Heart right ventricle (tissue), 16 donors: ENCODE data around the gene MKRN2OS. TPM values are rescaled to one million over a fixed set of nuclear protein-coding genes. Genes with fewer than 3 reads are reported as not detected.

Source experiments
- ATAC-seq, 8 donors: fragments of 200-7000 bp; cut with Tn5 transposase; one replicate each; pipeline ENCODE4 v1.9.1; 2020; ENCODE audit warnings: mild to moderate bottlenecking in 8 of 8, moderate library complexity in 8 of 8, moderate number of reproducible peaks in 1 of 8
- DNase-seq, 2 donors: peaks; one replicate each; pipeline ENCODE4 v3.0.0-alpha.2; 2020
- H3K27ac ChIP-seq, 10 donors: fragments of 200-600 bp; sonication (generic) in 2 of 10; one replicate each; pipeline versions ENCODE4 v1.5.0 to v1.8.0; 2020 to 2022; ENCODE audit warnings: mild to moderate bottlenecking in 3 of 10
- H3K27me3 ChIP-seq, 7 donors: fragments of 200-600 bp; one replicate each; pipeline ENCODE4 v1.8.0; 2021 to 2022; ENCODE audit warnings: mild to moderate bottlenecking in 2 of 7
- H3K36me3 ChIP-seq, 9 donors: fragments of 200-600 bp; sonication (generic) in 1 of 9; one replicate each; pipeline versions ENCODE4 v1.5.0 to v1.8.0; 2020 to 2022; ENCODE audit warnings: mild to moderate bottlenecking in 2 of 9
- H3K4me1 ChIP-seq, 9 donors: fragments of 200-600 bp; sonication (generic) in 1 of 9; one replicate each; pipeline versions ENCODE4 v1.5.0 to v1.8.0; 2020 to 2022; ENCODE audit warnings: mild to moderate bottlenecking in 4 of 9
- H3K4me3 ChIP-seq, 10 donors: fragments of 200-600 bp; sonication (generic) in 2 of 10; one replicate each; pipeline versions ENCODE4 v1.5.0 to v1.8.0; 2020 to 2022; ENCODE audit warnings: mild to moderate bottlenecking in 7 of 10, moderate library complexity in 2 of 10
- H3K9me3 ChIP-seq, 11 donors: fragments of 200-600 bp in 10 of 11; sonication (generic) in 2 of 11; one replicate each; pipeline versions ENCODE4 v1.5.0 to v1.8.0; 2013 to 2022; ENCODE audit warnings: mild to moderate bottlenecking in 2 of 11, control low read depth in 1 of 11, moderate library complexity in 1 of 11
- WGBS, 2 donors: extraction: QIAGEN DNeasy Blood & Tissue Kit; methylation state at CpG; one replicate each; pipeline ENCODE4 v1.1.7; 2013; ENCODE audit warnings: inconsistent platforms in 1 of 2; 5-methylcytosine and 5-hydroxymethylcytosine counted together
- intact Hi-C, 10 donors: fragments of 100-400 bp; cut with DNase I; formaldehyde crosslinking; loops; one replicate each; pipeline versions ENCODE4 v1.11.1 to v1.14.2; 2022
- polyA plus RNA-seq, 2 donors: library from polyadenylated mRNA; stranded (reverse); fragments of 200-250 nt; gene quantifications; one replicate each; pipeline ENCODE4 v1.2.3, GENCODE V29; 2013
- total RNA-seq, 10 donors: library from RNA; stranded (reverse); fragmentation: NEBNext Ultra II Directional in 3 of 10; extraction: Animal tissue kit (Norgen Biotek cat#: 25700) in 3 of 10; gene quantifications; one replicate each; pipeline versions ENCODE4 v1.2.1 to v1.2.4, GENCODE V29; 2021 to 2023
- TF ChIP-seq, protein P1 (sequence below), 9 donors: fragments of 200-600 bp; sonication (generic) in 2 of 9; IDR thresholded peaks; one replicate each; pipeline versions ENCODE4 v1.5.0 to v1.8.0; 2021 to 2022; ENCODE audit warnings: antibody characterized with exemption in 9 of 9, mild to moderate bottlenecking in 5 of 9, moderate library complexity in 1 of 9
- donor health status: Arrhythmogenic right ventricular cardiomyopathy.
- donor health status: ischemic (EF 13 %, LVEDD 7.1; RV severe dilation, severe dysfunction).
- donor health status: healthy with polysubstance abuse.
- donor health status: DM: no; HTN: yes; CAD: no.
- donor health status: DM: no; HTN: no; CAD: no.
- donor health status: ischemic (EF 25% LVEDD 6.9; RV normal size, moderate dysfunction).
- donor health status: ischemic (EF 25% LVEDD 5.7; RV mildly dilated, moderate dysfunction).
- donor health status: healthy.
- donor health status: DM: yes; HTN: yes; CAD: no.
- donor health status: Ischemic cardiomyopathy.
- donor health status: ischemic (EF 35%, LVEDD 5.7; RV mildly dilated, moderate dysfunction).
- donor health status: nonischemic (EF 11% LVEDD 7.7; RV severe dilation, severe dysfunction).
- donor health status: DM: yes; HTN: yes; CAD: no.
- donor health status: PGD.
- donor health status: ischemic (EF 29% LVEDD 5.4; RV normal size, mild dysfunction).
- donor health status: nonischemic (EF 23%, LVEDD 6.1; RV moderate dilation, normal function).

Gene MKRN2OS
- total and polyA plus RNA-seq, 12 donors, result 0.49 to 9.3 (median 6.2) TPM; not detected in 5

DNA sequence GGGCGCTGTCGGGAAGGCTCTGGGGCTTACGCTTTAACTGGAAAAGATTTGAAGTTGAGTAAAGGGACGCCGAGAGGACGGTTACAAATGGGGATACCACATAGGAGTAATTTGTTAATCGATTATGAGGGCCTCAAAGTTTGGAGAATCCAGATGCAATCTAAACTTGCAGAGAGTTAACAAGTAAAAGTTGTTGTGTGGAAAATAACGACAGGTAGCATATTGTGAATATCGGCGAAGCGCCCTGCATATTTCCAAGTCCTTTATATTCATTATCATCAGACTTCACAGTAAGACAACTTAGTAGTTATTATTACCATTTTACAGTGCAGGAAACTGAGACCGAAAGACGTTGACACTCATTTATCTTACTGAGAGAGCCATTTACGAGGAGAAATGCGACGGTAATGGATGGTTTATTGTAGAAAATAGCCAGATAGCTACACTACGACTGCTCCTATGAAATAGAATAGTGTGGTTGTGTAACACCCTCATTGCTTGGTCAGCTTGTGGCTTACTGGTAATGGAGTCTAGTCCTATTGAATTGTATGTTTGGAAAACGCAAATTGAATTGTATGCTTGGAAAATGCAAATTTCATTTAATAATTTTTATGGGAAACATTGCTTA, 12.3 kb upstream of the MKRN2OS start:
- H3K9me3 ChIP-seq, result no peaks in the 10 kb centered on the region
- peak overlapping the region; percentile 61 to 99 (median 86) for H3K4me3 ChIP-seq
- no peaks in the 10 kb centered on the region for H3K36me3 ChIP-seq
- H3K4me1 ChIP-seq, result peaks cover 9 to 71% (median 57%) of the 10 kb centered on the region in 9 donors
- TF ChIP-seq, protein P1, sequence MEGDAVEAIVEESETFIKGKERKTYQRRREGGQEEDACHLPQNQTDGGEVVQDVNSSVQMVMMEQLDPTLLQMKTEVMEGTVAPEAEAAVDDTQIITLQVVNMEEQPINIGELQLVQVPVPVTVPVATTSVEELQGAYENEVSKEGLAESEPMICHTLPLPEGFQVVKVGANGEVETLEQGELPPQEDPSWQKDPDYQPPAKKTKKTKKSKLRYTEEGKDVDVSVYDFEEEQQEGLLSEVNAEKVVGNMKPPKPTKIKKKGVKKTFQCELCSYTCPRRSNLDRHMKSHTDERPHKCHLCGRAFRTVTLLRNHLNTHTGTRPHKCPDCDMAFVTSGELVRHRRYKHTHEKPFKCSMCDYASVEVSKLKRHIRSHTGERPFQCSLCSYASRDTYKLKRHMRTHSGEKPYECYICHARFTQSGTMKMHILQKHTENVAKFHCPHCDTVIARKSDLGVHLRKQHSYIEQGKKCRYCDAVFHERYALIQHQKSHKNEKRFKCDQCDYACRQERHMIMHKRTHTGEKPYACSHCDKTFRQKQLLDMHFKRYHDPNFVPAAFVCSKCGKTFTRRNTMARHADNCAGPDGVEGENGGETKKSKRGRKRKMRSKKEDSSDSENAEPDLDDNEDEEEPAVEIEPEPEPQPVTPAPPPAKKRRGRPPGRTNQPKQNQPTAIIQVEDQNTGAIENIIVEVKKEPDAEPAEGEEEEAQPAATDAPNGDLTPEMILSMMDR (IDR thresholded peaks at IDR 0.05), result peak in 2 of 9 donors; percentile 18 to 19
- peaks cover 0 to 32% (median 5%) of the 10 kb centered on the region in 7 donors for H3K27me3 ChIP-seq
- intact Hi-C loops, result loop anchor here in 4 of 10 donors (2.0 to 10.0 kb wide), 4 partner anchors 105 to 713 kb away; partner anchors contain the start of genes RAF1 (in 3 of the 4) and TAMM41 (in 1 of the 4)
- DNase-seq (no peak), ATAC-seq (no peak)
- 1% methylated on average over 18 of the region's 18 CpGs for WGBS, 2 donors
- H3K27ac ChIP-seq, result peak overlapping the region; percentile 93 to 98 (median 98)

GRCh38 chr3:12556690-12557472, 11.6 kb upstream of the MKRN2OS start, which contains the start of gene MKRN2:
Gene MKRN2 (plus strand): TSS chr3:12557087. CDS start chr3:12557151, 64 bp downstream.
- Histone ChIP-seq H3K4me3 (peak within 1 kb of the TSS; percentile 61 to 99 (median 86)), H3K27me3 (peaks cover 0 to 38% (median 6%) of the 10 kb centered on the region in 7 donors), H3K4me1 (peaks cover 9 to 64% (median 51%) of the 10 kb centered on the region in 9 donors), H3K27ac (peak within 1 kb of the TSS; percentile 93 to 98 (median 98)), H3K9me3 (no peaks in the 10 kb centered on the region), H3K36me3 (no peaks in the 10 kb centered on the region)
- peak; percentile 84 to 88 for DNase-seq
- 0% methylated on average over 71 to 77 of the region's 77 CpGs for WGBS, 2 donors
- intact Hi-C loops, result loop anchor here in 4 of 10 donors (2.0 to 10.0 kb wide), 4 partner anchors 105 to 712 kb away; partner anchors contain the start of genes RAF1 (in 3 of the 4) and TAMM41 (in 1 of the 4)
- ATAC-seq, result peak; percentile 92 to 98 (median 96)
- TF ChIP-seq, protein P1 (IDR thresholded peaks at IDR 0.05), result peak in 1 of 9 donors; percentile 14

DNA sequence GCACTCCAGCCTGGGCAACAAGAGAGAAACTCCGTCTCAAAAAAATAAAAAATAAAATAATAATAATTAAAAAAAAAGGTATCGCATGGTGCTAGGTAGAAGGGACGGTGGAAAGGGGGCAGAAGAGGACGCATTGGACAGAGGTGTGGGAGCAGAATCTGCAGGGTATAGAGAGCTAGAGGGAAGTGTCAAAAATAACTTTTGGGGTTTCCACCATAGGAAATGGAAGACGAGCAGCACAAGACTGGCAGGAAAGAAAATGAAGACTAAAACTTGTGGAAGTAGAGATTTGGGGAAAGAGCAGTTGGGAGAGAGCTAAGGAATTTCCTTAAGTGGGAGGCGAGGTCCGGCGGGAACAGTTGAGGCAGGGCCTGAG, 11.0 kb upstream of the MKRN2OS start:
- peaks cover 0 to 44% (median 6%) of the 10 kb centered on the region in 7 donors for H3K27me3 ChIP-seq
- H3K4me3 ChIP-seq, result peak overlapping the region; percentile 19 to 99 (median 86)
- intact Hi-C loops, result loop anchor here in 4 of 10 donors (2.0 to 10.0 kb wide), 4 partner anchors 106 to 712 kb away; partner anchors contain the start of genes RAF1 (in 3 of the 4) and TAMM41 (in 1 of the 4)
- TF ChIP-seq, protein P1 (IDR thresholded peaks at IDR 0.05), result no peak
- peak in 7 of 8 donors; percentile 3 to 32 (median 20) for ATAC-seq
- peaks cover 9 to 60% (median 46%) of the 10 kb centered on the region in 9 donors for H3K4me1 ChIP-seq
- DNase-seq, result no peak
- H3K36me3 ChIP-seq, result no peaks in the 10 kb centered on the region
- H3K27ac ChIP-seq, result peak overlapping the region; percentile 93 to 98 (median 98)
- H3K9me3 ChIP-seq, result no peaks in the 10 kb centered on the region
- 2 to 3% methylated on average over 8 of the region's 8 CpGs for WGBS, 2 donors

DNA sequence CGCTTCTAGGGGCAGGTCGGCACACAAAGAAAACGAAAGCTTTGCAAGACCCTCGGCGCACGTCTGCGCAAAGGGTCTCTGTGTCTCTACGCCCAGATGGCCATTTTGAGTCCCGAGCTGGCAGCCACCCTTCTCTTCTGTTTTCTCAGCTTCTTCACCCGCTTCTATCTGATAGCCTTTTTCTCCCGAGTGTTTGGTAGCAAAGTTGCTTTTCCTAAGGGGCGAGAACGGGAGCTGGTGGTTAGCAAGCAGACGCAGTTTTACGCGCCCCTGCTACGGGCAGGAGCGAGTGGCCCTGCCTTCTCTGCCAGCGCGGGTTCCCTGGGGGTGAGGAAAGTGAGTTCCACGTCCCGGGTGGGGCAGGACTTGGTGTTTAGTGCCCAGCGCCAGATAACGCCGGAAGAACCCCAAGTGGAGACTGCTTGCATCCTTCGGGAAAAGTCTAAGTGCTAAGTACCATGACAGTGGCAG, 8.7 kb upstream of the MKRN2OS start:
- Histone ChIP-seq H3K9me3 (no peaks in the 10 kb centered on the region), H3K4me3 (peak overlapping the region; percentile 3 to 60 (median 52)), H3K27me3 (peaks cover 0 to 57% (median 6%) of the 10 kb centered on the region in 7 donors), H3K27ac (peak overlapping the region in 5 of 10 donors; percentile 20 to 53 (median 27)), H3K36me3 (no peaks in the 10 kb centered on the region), H3K4me1 (peaks cover 4 to 36% (median 22%) of the 10 kb centered on the region in 9 donors)
- intact Hi-C loops, result loop anchor here in 1 of 10 donors (10.0 kb wide), 1 partner anchor 709 kb away; the partner anchor contains the start of gene TAMM41
- ATAC-seq (no peak), DNase-seq (peak in 1 of 2 donors; percentile 32)
- WGBS, 2 donors, result 4 to 7% methylated on average over 26 of the region's 26 CpGs
- TF ChIP-seq, protein P1 (IDR thresholded peaks at IDR 0.05), result no peak
